HCT116 (cell line): ENCODE results near the gene ARMH3.
"Not testable (repeated sequence)": the region's sequence is repeated elsewhere in the genome, so short reads cannot be mapped to it uniquely, and the experiment has no call there.

Experiments used
- TF ChIP-seq, protein P1 (sequence below): IDR thresholded peaks from 2 replicates; pipeline ENCODE4 v1.6.1; 2012
- TF ChIP-seq, protein P2 (sequence below), 3 experiments: fragments of 200-600 bp in 1 of 3; sonication (generic) in 1 of 3; IDR thresholded peaks in 2 of 3; conservative IDR thresholded peaks in 1 of 3; 2 replicates each; pipeline ENCODE4 v1.5.1; 2012 to 2017; ENCODE audit warnings: low read depth in 2 of 3, low read length in 2 of 3, antibody characterized with exemption in 1 of 3, borderline replicate concordance in 1 of 3, control low read depth in 1 of 3, mild to moderate bottlenecking in 1 of 3, mixed read lengths in 1 of 3, mixed run types in 1 of 3, moderate library complexity in 1 of 3; ENCODE audit not compliant: insufficient read depth in 1 of 3

DNA sequence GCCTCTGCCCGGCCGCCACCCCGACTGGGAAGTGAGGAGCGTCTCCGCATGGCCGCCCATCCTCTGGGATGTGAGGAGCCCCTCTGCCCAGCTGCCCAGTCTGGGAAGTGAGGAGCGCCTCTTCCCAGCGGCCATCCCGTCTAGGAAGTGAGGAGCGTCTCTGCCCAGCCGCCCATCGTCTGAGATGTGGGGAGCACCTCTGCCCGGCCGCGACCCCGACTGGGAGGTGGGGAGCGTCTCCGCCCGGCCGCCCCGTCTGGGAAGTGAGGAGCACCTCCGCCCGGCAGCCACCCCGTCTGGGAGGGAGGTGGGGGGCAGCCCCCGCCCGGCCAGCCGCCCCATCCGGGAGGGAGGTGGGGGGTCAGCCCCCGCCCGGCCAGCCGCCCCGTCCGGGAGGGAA, 20.2 kb downstream of the ARMH3 start:
- TF ChIP-seq, protein P1, sequence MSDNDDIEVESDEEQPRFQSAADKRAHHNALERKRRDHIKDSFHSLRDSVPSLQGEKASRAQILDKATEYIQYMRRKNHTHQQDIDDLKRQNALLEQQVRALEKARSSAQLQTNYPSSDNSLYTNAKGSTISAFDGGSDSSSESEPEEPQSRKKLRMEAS = not testable (repeated sequence)
- TF ChIP-seq, protein P2, sequence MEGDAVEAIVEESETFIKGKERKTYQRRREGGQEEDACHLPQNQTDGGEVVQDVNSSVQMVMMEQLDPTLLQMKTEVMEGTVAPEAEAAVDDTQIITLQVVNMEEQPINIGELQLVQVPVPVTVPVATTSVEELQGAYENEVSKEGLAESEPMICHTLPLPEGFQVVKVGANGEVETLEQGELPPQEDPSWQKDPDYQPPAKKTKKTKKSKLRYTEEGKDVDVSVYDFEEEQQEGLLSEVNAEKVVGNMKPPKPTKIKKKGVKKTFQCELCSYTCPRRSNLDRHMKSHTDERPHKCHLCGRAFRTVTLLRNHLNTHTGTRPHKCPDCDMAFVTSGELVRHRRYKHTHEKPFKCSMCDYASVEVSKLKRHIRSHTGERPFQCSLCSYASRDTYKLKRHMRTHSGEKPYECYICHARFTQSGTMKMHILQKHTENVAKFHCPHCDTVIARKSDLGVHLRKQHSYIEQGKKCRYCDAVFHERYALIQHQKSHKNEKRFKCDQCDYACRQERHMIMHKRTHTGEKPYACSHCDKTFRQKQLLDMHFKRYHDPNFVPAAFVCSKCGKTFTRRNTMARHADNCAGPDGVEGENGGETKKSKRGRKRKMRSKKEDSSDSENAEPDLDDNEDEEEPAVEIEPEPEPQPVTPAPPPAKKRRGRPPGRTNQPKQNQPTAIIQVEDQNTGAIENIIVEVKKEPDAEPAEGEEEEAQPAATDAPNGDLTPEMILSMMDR (IDR thresholded peaks at IDR 0.05 in 2 of 3, conservative IDR thresholded peaks at IDR 0.05 in 1 of 3; ENCODE audit: borderline replicate concordance in 1 of 3, insufficient read depth in 1 of 3, low read depth in 2 of 3, low read length in 2 of 3) = not testable (repeated sequence)
